HepG2 (cell line): ENCODE results near the gene C1QTNF1. TPM values are rescaled to one million over a fixed set of nuclear protein-coding genes. Genes with fewer than 3 reads are reported as not detected.
A peak's percentile ranks its signal among the peaks of the same experiment; 100 is the strongest.

ENCODE experiments used
- ATAC-seq: fragments of 200-7000 bp; cut with Tn5 transposase; 3 replicates; pipeline ENCODE4 v1.9.1; 2020; ENCODE audit warnings: mild to moderate bottlenecking, moderate library complexity
- BruUV-seq: library from RNA; stranded (reverse); fragments of 400-500 nt; replicated peaks from 2 replicates; lab custom pipeline; 2021; lab: Mats Ljungman, UMichigan
- CTCF ChIA-PET: fragments of 300-600 bp; formaldehyde crosslinking; extraction: SDS; loops from one replicate; lab custom pipeline; 2021; ENCODE audit warnings: low total read pairs, inconsistent platforms, low intra/inter-chr PET ratio; lab: Yijun Ruan, JAX
- POLR2A ChIA-PET: fragments of 350-600 bp; sonication (Branson Sonifier 250); formaldehyde crosslinking; loops from one replicate; lab custom pipeline; 2020; ENCODE audit warnings: antibody characterized with exemption, inconsistent platforms; lab: Yijun Ruan, JAX
- DNase-seq: peaks from one replicate; pipeline ENCODE4 v3.0.0-alpha.2; 2015; ENCODE audit warnings: low spot score
- FAIRE-seq: peaks from 3 replicates; lab custom pipeline; 2011; peaks lifted over from hg19 to GRCh38; lab: Jason Lieb, UNC
- H2AFZ ChIP-seq: one replicate; pipeline ENCODE4 v1.6.1; 2011; ENCODE audit warnings: low read length, inconsistent platforms
- H3K27ac ChIP-seq: fragments of 300-600 bp; 3 replicates; pipeline ENCODE4 v1.8.0; 2011; ENCODE audit warnings: mixed run types, mild to moderate bottlenecking, mixed read lengths, low read length, inconsistent platforms; ENCODE audit not compliant: insufficient read depth; ENCODE audit errors: extremely low read length
- H3K27me3 ChIP-seq, 2 experiments: fragments of 200-600 bp in 1 of 2; 2 replicates in 1 of 2; 3 replicates in 1 of 2; pipeline versions ENCODE4 v1.6.0 to v1.8.0; 2011; ENCODE audit warnings: low read length in 2 of 2, mild to moderate bottlenecking in 2 of 2, moderate library complexity in 2 of 2, inconsistent platforms in 1 of 2; ENCODE audit not compliant: insufficient read depth in 2 of 2, control insufficient read depth in 1 of 2
- H3K36me3 ChIP-seq, 2 experiments: fragments of 200-600 bp in 1 of 2; replicated peaks in 1 of 2; 2 replicates in 1 of 2; 3 replicates in 1 of 2; pipeline versions ENCODE4 v1.5.1 to v1.8.0; 2011; ENCODE audit warnings: low read length in 2 of 2, inconsistent platforms in 1 of 2; ENCODE audit not compliant: insufficient read depth in 2 of 2, control insufficient read depth in 1 of 2
- H3K4me1 ChIP-seq: 2 replicates; pipeline ENCODE4 v1.5.1; 2012; ENCODE audit warnings: low read length, inconsistent platforms; ENCODE audit not compliant: insufficient read depth
- H3K4me2 ChIP-seq: 2 replicates; pipeline ENCODE4 v1.6.0; 2011; ENCODE audit warnings: low read depth, low read length, inconsistent platforms
- H3K4me3 ChIP-seq, 3 experiments: fragments of 200-600 bp in 1 of 3; sonication (generic), shearing (Covaris generic) in 1 of 3; replicated peaks in 1 of 3; 2 replicates each; pipeline ENCODE4 v1.5.1; 2011 to 2016; ENCODE audit warnings: low read length in 3 of 3, inconsistent platforms in 2 of 3, low read depth in 2 of 3, mild to moderate bottlenecking in 2 of 3, control low read depth in 1 of 3, mixed read lengths in 1 of 3; ENCODE audit not compliant: insufficient read depth in 1 of 3
- H3K79me2 ChIP-seq: one replicate; pipeline ENCODE4 v1.6.1; 2011; ENCODE audit warnings: low read length, inconsistent platforms; ENCODE audit not compliant: insufficient read depth
- H3K9ac ChIP-seq: 2 replicates; pipeline ENCODE4 v1.6.0; 2011; ENCODE audit warnings: mild to moderate bottlenecking, low read depth, low read length, inconsistent platforms; ENCODE audit not compliant: insufficient read depth
- H3K9me3 ChIP-seq: 2 replicates; pipeline ENCODE4 v1.5.1; 2012; ENCODE audit warnings: mild to moderate bottlenecking, low read length
- H4K20me1 ChIP-seq: 2 replicates; pipeline ENCODE4 v1.6.0; 2011; ENCODE audit warnings: inconsistent platforms, mild to moderate bottlenecking, low read length, moderate library complexity; ENCODE audit not compliant: insufficient read depth
- KDM4B ChIP-seq: sonication (generic); formaldehyde crosslinking; IDR thresholded peaks from 2 replicates; pipeline ENCODE4 v1.4.0; 2020; ENCODE audit warnings: missing genetic modification reagents
- RBFOX2 ChIP-seq: fragments of 200-400 bp; formaldehyde crosslinking; IDR thresholded peaks from 2 replicates; pipeline ENCODE4 v1.6.1; 2017; ENCODE audit warnings: low read depth, mild to moderate bottlenecking, low read length
- ZNF570 ChIP-seq: sonication (generic); formaldehyde crosslinking; IDR thresholded peaks from 2 replicates; pipeline ENCODE4 v1.4.0; 2020; ENCODE audit warnings: mild to moderate bottlenecking, missing genetic modification reagents, borderline replicate concordance
- WGBS: methylation state at CpG from one replicate; pipeline ENCODE4 v1.1.6; 2017; ENCODE audit warnings: low lambda C conversion rate; 5-methylcytosine and 5-hydroxymethylcytosine counted together
- in situ Hi-C: cut with HindIII; loops from 2 replicates; pipeline ENCODE4 v1.10.0; 2017; ENCODE audit warnings: low pct_unique_long_range_greater_than_20kb; ENCODE audit not compliant: extremely low pct_ligation_motif_present
- intact Hi-C: fragments of 100-400 bp; cut with micrococcal nuclease; formaldehyde crosslinking; loops from one replicate; pipeline ENCODE4 v1.10.0; 2022; ENCODE audit not compliant: unreplicated experiment
- polyA plus RNA-seq, 8 experiments: library from polyadenylated mRNA; depleted of rRNA in 3 of 8; stranded (reverse) in 7 of 8; unstranded in 1 of 8; fragments of >200 nt; fragmentation: Illumina TruSeq in 4 of 8; extraction: Trizol in 4 of 8; gene quantifications; 2 replicates each; pipeline versions ENCODE4 v1.2.1 to v1.2.3, GENCODE V29; 2011 to 2016; ENCODE audit warnings: low read depth in 4 of 8, missing spikeins in 1 of 8, mixed read lengths in 1 of 8; ENCODE audit not compliant: insufficient read depth in 1 of 8
- total RNA-seq, 5 experiments: library from RNA; depleted of rRNA; stranded (reverse); fragments of >200 nt; fragmentation: Illumina TruSeq; extraction: Trizol; gene quantifications; 2 replicates each; pipeline ENCODE4 v1.2.3, GENCODE V29; 2016; ENCODE audit warnings: low read depth in 1 of 5
- TF ChIP-seq, protein P1 (sequence below): IDR thresholded peaks from 2 replicates; pipeline ENCODE4 v1.4.0; 2020; ENCODE audit warnings: mild to moderate bottlenecking, missing genetic modification reagents

The C1QTNF1 gene
- total and polyA plus RNA-seq, 2 of the 13 experiments (the other 11 are each of a cell fraction or from before 2014, with no cell fraction given), result 0.18 to 0.86 TPM

DNA sequence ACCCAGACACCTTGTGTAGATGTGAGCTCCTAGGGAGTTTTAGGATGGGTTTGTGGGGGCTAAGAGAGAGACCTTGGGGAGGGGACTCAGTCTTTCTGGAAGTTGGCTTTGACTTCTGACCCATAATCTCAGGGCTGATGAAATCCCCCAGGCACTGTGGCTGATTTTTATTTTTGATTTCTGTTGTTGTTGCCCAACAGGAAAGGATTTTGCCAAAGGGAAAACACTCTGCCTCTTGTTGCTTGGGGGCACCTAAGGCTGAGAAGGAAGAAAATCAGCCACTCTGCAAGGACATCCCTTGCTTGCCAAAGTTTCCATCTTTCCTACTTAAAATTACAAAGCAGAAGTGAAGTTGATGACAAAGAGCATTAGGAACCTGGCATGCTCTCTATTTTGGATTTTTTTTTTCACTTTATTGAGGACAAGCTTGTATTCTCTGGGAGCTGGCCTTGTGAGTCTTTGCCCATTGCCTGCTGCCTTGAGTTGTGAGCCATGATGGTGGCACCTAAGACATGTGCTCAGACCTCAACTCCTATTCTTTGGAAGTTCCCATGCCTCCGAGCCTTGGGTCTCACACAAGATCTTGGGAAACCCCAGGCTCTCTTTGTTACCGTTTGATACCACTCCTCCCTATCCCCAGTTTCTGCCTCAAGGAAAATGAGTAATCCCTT is 3.2 kb upstream of the C1QTNF1 start:
- ATAC-seq (no peak), DNase-seq (no peak), FAIRE-seq (no peak)
- no peaks in the 10 kb centered on the region for H3K27me3 ChIP-seq
- no peaks in the 10 kb centered on the region; a peak in 1 of 5 replicates for H3K36me3 ChIP-seq
- TF ChIP-seq, protein P1, sequence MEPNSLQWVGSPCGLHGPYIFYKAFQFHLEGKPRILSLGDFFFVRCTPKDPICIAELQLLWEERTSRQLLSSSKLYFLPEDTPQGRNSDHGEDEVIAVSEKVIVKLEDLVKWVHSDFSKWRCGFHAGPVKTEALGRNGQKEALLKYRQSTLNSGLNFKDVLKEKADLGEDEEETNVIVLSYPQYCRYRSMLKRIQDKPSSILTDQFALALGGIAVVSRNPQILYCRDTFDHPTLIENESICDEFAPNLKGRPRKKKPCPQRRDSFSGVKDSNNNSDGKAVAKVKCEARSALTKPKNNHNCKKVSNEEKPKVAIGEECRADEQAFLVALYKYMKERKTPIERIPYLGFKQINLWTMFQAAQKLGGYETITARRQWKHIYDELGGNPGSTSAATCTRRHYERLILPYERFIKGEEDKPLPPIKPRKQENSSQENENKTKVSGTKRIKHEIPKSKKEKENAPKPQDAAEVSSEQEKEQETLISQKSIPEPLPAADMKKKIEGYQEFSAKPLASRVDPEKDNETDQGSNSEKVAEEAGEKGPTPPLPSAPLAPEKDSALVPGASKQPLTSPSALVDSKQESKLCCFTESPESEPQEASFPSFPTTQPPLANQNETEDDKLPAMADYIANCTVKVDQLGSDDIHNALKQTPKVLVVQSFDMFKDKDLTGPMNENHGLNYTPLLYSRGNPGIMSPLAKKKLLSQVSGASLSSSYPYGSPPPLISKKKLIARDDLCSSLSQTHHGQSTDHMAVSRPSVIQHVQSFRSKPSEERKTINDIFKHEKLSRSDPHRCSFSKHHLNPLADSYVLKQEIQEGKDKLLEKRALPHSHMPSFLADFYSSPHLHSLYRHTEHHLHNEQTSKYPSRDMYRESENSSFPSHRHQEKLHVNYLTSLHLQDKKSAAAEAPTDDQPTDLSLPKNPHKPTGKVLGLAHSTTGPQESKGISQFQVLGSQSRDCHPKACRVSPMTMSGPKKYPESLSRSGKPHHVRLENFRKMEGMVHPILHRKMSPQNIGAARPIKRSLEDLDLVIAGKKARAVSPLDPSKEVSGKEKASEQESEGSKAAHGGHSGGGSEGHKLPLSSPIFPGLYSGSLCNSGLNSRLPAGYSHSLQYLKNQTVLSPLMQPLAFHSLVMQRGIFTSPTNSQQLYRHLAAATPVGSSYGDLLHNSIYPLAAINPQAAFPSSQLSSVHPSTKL, result no peak
- no peak for TF ChIP-seq KDM4B (CRISPR knock-in tag)
- TF ChIP-seq ZNF570 (CRISPR knock-in tag), result no peak
- 0 out of 2 replicates have a peak, but pooled peaks have one; percentile 15 for TF ChIP-seq RBFOX2
- BruUV-seq, result no TSS peak
- WGBS, result 73% methylated on average over 2 of the region's 2 CpGs
- POLR2A ChIA-PET, result interaction anchor here (0.8 to 1.9 kb wide), 5 partner anchors 8 to 54 kb away, joined by 3 to 8 read pairs (median 4); partner anchors contain the start of genes CANT1 and ENGASE
- H3K4me2 ChIP-seq, result peak overlapping the region; percentile 47; the same call in 1 of the 2 replicates
- CTCF ChIA-PET, result interaction anchor here (2.2 to 4.9 kb wide), 2 partner anchors 21 to 24 kb away, joined by 21 to 71 read pairs; no protein-coding TSS in a partner anchor
- no peaks in the 10 kb centered on the region for H4K20me1 ChIP-seq
- in situ Hi-C loops, result no loop called here
- no peak overlapping the region for H3K9ac ChIP-seq
- H3K4me1 ChIP-seq, result peaks cover 50% of the 10 kb centered on the region
- peaks cover 5% of the 10 kb centered on the region for H3K79me2 ChIP-seq
- peaks cover 5% of the 10 kb centered on the region; the same call in 1 of the 2 replicates for H3K9me3 ChIP-seq
- H3K27ac ChIP-seq, result no peak overlapping the region
- no peak overlapping the region for H2AFZ ChIP-seq
- intact Hi-C loops, result no loop called here
- no peak overlapping the region for H3K4me3 ChIP-seq
